HG03095 (cell line): ENCODE data around the gene DSE.

Experiments
- ATAC-seq: cut with Tn5 transposase; IDR thresholded peaks from one replicate; pipeline ENCODE4 v1.9.1; 2021; ENCODE audit warnings: moderate library complexity; ENCODE audit not compliant: unreplicated experiment

The DSE gene

GRCh38 chr6:116468293-116468692 is 97.5 kb downstream of the DSE start:
- no peak for ATAC-seq

GRCh38 chr6:116471531-116471930 is 100.8 kb downstream of the DSE start:
- no peak for ATAC-seq

DNA sequence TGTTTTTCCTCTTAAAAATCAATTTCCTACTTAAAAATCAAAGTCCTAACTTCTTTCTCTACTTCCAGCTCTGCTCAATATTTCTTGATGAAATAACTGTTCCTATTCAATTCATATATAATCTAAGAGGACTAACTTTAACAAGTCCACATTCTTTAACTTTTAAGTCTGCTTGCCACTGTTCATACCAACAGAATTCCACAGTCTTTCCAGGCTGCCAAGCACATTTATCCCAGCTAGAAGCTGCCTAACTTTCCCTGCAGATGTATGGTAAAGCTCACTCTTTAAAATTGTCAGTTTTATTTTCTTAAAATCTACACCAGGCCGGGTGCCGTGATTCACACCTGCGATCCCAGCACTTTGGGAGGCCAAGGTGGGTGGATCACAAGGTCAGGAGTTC is 102.0 kb downstream of the DSE start:
- ATAC-seq: no peak

DNA sequence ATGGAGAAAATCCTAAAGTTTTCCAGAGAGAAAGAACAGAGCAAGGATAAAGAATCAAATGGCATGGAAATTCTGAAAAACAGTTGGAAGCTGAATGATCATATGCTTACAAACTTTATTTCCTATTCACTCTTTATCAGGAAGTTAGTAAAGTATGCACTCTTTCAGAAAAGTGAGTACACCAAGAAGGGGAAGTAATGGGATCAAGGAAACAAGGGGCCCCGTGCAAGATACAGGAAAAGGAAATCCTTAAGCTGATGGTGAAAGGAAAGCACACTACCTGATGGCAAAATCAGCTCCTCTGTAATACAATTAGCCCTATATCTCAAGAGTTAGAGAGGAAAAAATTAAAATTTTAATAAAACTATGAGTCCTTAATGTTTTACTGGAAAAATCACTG is 104.4 kb downstream of the DSE start:
- no peak for ATAC-seq

DNA sequence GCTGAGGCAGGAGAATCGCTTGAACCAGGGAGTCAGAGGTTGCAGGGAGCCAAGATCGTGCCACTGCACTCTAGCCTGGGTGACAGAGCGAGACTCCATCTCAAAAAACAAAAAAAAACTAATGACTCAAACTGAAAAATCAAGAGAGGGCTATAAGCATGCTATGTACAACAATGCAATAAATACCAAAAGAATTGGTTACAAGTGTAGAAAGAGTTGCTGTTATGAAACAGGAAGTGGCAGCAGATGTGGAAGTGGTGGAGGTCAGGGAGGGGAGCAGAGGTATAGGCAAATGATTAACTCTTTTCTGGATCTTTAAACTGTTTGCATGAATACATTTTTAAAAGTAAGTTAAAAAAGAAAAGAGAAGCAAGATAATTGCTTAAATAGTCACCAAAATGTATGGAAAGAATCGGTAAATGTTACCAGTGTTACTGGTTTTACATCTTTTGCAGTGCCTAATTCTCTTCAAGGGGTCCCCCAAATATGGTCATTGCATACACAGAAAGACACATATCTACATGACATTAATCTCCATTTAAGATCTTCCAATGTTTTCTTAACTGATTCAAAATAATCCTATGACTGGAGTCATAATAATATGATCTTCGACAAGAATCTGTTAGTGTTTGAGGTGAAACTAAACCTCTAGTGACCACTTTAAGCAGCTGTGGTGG is 105.4 kb downstream of the DSE start:
- ATAC-seq: peak; percentile 100

GRCh38 chr6:116482780-116483179 is 112.0 kb downstream of the DSE start:
- no peak for ATAC-seq

- no peak for ATAC-seq
These were observed 112.9 kb downstream of the DSE start for GRCh38 chr6:116483616-116484015.

DNA sequence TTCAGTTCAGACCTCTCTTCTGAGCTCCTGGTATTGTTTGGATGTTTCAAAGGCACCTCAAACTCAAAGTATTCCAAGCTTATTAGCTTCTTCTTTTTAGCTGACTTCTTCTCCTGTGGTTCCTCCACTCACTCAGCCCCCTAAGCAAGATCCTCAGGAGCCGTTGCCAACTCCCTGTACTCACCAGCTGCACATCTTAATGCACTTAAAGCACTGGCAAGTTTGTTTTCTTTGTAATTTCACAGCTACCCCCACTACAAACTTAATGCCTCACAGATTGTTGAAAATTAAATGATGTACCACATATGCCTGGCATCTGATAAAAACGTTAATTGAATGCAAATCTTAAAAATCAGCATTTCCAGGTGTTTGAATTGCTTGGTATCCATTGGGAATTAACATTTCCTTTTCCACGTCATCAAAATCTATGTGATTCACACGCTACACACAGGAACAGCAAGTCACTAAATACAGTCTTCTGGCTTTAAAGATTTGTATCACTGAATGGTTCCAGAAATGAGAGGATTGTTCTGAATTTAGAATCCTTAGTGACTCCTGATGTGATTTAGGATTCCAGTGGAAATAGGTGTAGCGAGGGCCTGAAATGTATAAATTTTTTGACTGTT is 114.9 kb downstream of the DSE start:
- ATAC-seq: no peak

DNA sequence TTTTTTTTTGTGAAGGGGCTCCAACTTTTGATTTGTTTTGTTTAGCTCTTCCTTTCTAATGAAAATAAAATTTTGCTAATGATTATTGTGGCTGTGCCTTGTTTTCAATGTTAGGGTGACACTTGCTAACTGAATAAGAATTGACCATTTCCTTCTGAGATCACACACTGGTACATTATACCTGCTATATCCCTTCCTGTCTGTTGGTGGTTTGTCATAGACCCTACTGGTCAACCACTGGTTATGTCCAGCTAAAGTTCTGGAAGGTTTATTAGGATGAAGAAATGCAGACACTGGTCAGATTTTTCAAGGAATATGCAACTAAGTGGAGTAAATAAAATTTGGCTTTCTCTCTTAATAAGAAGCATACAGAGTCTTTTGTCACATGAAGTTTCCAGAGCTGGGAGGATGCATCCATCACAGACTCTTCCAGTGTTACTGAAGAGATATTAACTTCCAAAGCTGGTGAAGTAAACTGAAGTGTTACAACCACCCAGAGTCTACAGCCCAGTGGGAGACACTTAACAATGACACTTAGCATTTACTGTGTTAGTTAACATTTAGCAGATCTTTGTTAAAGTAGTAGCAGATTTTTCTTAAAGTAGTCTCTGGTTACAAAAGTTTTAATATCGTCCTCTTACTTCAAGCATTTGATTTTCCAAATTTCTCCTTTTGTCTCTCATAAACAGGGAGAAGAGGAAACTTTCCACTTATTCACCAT is 121.0 kb downstream of the DSE start:
- ATAC-seq: no peak

DNA sequence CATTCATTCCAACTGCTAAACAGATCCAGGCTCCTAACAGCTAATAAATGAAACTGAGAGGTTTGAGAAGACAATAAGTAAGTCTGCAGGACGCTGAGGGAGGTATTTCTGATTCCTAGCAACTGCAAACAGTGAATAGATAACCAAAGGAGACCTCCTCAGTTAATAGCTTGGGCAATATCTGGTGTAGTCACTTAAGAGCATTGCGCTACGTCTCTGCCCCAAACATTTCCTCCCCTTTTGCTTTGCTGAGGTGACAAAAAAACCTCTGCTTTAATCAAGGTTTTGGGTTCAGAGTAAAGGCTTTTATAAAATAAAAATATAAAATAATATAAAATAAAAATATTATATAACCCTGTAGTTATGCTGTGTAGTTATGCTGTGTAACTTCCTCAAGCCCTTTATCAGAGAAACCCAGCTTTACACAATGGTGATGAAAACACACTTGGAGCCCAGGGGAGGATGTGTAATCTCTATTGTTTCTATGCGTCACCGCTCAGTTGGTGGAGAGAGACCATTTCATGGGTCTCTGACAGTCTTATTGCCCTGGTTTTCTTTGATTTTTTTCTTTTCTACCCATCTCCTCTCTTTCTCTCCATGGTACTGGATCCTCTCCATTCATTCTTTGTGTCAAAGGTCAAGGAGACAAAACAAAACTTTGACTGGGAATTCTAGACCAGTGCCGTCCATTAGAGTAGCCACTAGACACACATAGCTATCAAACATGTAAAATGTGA is 121.8 kb downstream of the DSE start:
- no peak for ATAC-seq
